Measurements from ENCODE around the gene EFNA2. TPM values are rescaled to one million over a fixed set of nuclear protein-coding genes. Genes with fewer than 3 reads are reported as not detected.

Gene EFNA2
- total RNA-seq = not detected

DNA sequence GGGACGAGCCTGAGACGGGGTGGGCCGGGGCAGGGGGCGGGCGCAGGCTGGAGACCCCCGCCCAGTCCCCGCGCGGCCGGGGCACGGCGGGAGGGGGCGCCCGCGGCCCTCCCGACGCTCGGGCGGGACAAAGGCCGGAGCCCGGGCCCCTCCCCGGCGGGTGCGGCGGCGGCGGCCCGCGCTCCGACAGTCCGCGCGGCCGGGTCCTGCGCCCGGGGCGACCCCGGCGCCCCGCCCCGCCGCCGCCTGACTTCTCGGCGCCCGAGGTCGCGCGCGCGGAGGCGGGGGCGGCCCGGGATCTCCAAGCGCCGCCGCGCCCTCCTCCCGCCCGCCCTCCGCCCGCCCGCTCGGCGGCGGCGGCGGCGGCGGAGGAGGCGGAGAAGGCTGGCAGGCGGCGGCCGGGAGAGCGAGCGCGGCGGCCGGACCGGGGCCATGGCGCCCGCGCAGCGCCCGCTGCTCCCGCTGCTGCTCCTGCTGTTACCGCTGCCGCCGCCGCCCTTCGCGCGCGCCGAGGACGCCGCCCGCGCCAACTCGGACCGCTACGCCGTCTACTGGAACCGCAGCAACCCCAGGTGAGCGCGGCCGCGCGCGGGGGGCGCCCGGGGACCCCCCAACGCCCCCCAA lies at the start of gene EFNA2:
Gene EFNA2, plus strand, starts transcription at position 137 of the 624 bp plus-strand sequence. Its CDS starts 296 bp downstream, at position 433.
- Mint-ChIP-seq H3K27ac (no peak within 1 kb of the TSS), H3K9me3 (no peaks in the 10 kb centered on the region), H3K4me3 (peak within 1 kb of the TSS; percentile 48), H3K36me3 (ENCODE audit: low read depth) (no peaks in the 10 kb centered on the region), H3K4me1 (no peaks in the 10 kb centered on the region), H3K27me3 (peaks cover 13% of the 10 kb centered on the region)
- no peak for ATAC-seq (replicated peaks)

DNA sequence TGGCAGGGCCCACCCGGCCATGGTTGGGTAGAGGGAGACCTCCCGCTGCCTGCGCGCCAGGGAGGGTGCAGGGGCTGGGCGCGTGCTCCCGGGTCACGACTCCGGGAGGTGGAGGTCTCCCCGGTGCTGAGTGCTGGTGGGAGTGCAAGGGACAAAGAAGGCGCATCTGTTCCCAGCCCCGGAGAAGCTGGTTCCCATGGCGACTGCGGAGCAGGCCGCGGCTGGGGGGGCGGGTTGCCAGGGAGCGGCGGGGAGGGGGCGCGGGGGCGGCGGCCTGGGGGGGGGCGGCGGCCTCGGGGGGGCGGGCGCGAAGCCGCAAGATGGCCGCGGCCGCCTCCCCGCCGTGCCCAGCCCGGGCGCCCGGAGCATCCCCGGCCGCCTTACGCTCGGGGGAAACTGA lies 49.1 kb upstream of the EFNA2 start:
- Mint-ChIP-seq H3K36me3 (ENCODE audit: low read depth) (peaks cover 6% of the 10 kb centered on the region), H3K27ac (no peak overlapping the region), H3K9me3 (no peaks in the 10 kb centered on the region), H3K4me3 (peak overlapping the region; percentile 19), H3K27me3 (peaks cover 5% of the 10 kb centered on the region), H3K4me1 (peaks cover 10% of the 10 kb centered on the region)
- ATAC-seq (replicated peaks) = no peak

DNA sequence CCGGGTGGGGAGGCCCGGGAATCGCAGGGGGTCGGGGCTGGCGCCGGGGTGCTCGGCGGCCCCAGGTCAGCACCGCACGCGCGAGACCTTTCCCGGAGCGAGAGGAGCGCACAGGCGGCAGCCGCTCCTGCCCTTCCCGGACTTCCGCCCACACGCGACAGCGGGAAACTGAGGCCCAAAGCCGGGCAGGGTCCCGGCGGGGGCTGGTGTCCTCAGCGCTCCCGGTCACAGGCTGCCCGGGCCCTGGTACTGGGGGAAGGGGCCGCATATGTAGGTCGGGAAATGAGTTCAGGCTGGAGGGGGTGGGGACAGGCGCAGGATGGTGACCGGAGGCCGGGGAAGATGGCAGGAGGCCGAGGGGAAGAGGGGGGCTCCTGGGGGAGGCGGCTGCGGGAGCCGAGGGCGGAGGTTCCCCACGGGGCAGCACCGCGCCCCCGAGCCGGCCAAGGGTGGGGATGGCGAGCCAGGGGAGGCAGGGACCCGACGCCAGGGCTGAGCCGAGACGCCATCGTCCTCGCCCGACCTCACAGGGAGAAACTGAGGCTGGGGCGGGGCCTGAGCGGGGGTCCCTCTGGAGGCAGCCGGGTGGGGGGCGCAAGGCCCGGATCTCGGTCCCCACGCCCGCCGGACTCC lies 48.5 kb upstream of the EFNA2 start:
- peaks cover 11% of the 10 kb centered on the region for H3K4me1 Mint-ChIP-seq
- no peak for ATAC-seq (replicated peaks)
- H3K4me3 Mint-ChIP-seq = no peak overlapping the region
- H3K9me3 Mint-ChIP-seq = no peaks in the 10 kb centered on the region
- peaks cover 6% of the 10 kb centered on the region for H3K36me3 Mint-ChIP-seq (ENCODE audit: low read depth)
- peaks cover 5% of the 10 kb centered on the region for H3K27me3 Mint-ChIP-seq
- H3K27ac Mint-ChIP-seq = no peak overlapping the region

DNA sequence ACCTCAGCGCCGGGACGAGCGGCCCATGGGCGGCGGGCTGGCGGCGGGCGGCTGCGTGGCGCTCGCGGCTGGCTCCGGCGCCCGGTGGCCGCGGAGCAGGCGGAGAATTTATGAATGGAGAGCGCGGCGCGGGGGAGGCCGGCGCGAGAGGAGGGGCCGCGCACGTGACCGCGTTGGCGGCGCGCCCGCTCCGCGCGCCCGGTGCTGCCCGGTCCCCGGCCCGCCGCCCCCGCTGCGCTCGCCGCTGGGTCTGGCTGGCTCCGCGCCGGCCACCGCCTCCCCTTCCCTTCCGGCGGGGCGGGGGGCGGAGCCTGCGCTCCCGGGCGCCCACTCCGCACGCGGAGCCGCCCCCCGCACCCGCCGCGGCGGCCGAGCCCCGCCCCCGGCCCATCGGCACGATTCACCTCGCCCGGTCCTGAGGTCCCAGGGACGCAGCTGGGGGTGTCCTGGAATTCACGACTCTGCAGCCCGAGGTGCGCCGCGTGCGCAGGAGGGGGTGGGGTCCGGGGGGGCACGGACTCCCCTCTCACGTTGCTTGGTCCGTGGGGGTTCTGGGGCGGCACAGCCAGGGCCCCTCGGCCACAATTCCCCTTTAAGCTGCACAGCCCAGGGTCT lies 47.8 kb upstream of the EFNA2 start, which contains the start of gene CBARP:
Gene CBARP, minus strand, starts transcription at position 252 of the 615 bp plus-strand sequence. CDS start 1,905 bp downstream, outside the sequence.
- Mint-ChIP-seq H3K4me1 (peaks cover 11% of the 10 kb centered on the region), H3K36me3 (ENCODE audit: low read depth) (peaks cover 6% of the 10 kb centered on the region), H3K27me3 (peaks cover 5% of the 10 kb centered on the region), H3K27ac (peak within 1 kb of the TSS; percentile 54), H3K4me3 (peak within 1 kb of the TSS; percentile 79), H3K9me3 (no peaks in the 10 kb centered on the region)
- no peak for ATAC-seq (replicated peaks)

DNA sequence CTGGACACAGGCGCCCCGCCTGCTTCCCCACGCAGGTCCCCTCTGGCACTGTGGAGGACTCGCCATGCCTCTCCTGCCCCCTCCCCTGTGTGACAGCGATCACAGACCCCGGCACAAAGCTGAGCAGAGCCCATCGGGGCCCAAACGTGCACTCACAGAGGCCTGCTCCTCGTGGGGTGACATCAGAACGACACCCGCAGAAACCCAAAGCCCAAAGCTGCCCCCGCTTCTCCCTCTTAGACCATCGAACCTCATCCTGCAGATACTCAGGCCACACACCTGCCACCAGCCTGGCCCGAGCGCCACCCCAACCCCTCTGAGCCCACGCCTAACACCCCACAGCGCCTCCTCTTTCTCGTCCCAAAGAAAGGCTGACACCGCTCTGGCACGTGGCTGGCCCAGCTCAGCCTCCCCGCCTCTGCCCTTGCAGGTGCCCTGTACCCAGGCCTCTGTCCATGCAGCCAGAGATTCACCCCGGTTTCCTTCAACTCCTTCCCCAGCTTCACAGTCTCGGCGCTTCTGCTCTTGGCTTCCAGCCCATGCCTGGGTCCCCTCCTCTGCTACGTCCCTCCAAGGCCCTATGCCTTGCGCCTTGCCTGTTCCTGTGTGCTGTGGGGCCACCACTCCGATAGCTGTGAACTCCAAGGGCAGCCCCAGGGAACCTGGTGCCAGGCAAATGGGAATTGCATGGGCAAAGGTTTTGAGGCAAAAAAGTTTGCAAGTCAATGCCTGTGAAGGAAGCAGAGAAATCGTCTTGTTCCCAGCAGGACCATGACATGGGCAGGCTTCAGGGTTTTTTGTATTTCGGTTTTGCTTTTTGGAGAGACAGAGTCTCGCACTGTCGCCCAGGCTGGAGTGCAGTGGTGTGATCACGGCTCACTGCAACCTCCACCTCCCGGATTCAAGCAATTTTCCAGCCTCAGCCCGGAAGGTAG lies 47.0 kb upstream of the EFNA2 start:
- Mint-ChIP-seq H3K36me3 (ENCODE audit: low read depth) (peaks cover 6% of the 10 kb centered on the region), H3K27ac (peak overlapping the region; percentile 54), H3K9me3 (no peaks in the 10 kb centered on the region), H3K4me3 (peak overlapping the region; percentile 79), H3K27me3 (peaks cover 5% of the 10 kb centered on the region), H3K4me1 (peaks cover 11% of the 10 kb centered on the region)
- ATAC-seq (replicated peaks) = no peak

DNA sequence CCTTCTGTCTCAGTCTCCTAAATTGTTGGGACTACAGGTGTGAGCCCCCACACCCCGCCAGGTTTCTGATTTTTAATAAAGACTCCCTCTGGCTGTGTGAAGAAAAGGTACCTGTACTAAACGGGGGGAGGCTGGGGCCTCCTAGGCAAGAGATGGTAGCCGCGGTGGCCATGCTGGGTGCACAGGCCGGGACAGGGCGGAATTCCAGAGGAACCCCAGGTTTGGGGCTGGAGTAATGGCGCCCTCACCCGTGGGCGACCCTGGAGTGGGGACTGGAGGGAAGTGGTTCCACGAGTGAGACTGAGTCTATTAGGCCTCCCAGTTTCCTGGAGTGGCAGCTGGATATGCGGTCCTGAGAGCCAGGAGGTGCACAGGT lies 46.3 kb upstream of the EFNA2 start:
- H3K27ac Mint-ChIP-seq = peak overlapping the region; percentile 54
- ATAC-seq (replicated peaks) = no peak
- H3K9me3 Mint-ChIP-seq = no peaks in the 10 kb centered on the region
- peaks cover 6% of the 10 kb centered on the region for H3K36me3 Mint-ChIP-seq (ENCODE audit: low read depth)
- peaks cover 11% of the 10 kb centered on the region for H3K4me1 Mint-ChIP-seq
- H3K27me3 Mint-ChIP-seq = peaks cover 5% of the 10 kb centered on the region
- H3K4me3 Mint-ChIP-seq = peak overlapping the region; percentile 79

DNA sequence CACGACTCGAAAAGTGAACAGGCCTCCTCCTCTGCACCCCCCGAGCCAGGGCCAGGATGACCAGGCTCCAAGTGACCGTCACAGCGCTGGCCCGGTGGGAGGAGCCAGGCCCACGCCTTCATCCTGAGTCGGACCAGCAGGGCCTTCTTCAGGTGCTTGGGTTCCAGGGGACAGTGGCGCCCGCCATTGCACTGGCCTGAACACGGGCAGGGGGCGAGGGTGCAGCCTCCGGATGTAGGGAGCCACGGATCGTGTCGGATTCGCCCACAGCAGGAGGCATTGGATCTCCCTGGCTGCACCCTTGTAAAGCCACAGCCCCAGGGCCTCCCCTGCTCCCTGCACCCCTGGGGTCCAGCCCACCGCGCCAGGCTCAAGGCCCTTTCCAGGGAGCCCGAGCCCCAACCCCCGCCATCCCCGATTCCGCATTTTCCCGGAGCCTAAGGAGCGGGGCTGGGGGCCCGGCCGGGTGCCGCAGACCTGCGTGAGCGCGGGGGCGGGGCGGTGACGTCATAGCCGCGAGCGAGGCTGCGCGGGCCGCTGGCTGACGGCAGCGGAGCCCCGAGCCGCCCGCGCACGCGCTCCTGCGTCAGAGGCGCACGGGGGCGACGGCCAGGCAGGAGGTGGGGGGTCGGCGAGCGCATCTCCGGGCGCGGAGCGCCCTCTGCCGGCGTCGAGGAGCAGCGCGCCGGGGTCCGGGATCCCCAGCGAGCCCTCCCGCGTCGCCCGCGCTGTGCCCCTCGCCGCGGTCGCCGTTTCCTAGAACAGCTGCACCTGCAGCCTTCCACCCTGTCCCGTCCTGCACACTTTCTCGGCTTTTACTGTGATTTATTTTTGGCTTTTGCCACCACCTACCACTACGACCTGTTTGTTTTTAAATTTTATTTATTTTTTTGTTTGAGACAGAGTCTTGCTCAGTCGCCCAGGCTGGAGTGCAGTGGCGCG lies 45.6 kb upstream of the EFNA2 start:
- Mint-ChIP-seq H3K4me1 (peaks cover 11% of the 10 kb centered on the region), H3K27me3 (peaks cover 5% of the 10 kb centered on the region), H3K36me3 (ENCODE audit: low read depth) (peaks cover 6% of the 10 kb centered on the region), H3K9me3 (no peaks in the 10 kb centered on the region), H3K27ac (no peak overlapping the region), H3K4me3 (peak overlapping the region; percentile 88)
- ATAC-seq (replicated peaks) = peak; percentile 60

DNA sequence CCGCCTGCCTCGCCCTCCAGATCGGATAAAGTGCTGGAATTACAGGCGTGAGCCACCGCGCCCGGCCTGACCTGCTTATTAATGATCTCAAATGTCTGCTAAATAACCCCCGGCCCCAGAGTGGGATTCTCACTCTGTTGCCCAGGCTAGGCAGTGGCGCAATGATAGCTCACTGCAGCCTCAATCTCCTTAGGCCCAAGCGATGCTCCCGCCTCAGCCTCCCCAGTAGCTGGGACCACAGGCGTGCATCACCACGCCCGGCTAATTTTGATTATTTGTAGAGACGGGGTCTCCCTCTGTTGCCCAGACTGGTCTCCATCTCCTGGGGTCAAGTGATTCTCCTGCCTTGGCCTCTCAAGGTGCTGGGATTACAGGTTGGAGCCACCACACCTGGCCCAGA lies 44.7 kb upstream of the EFNA2 start:
- Mint-ChIP-seq H3K9me3 (no peaks in the 10 kb centered on the region), H3K27me3 (peaks cover 5% of the 10 kb centered on the region), H3K36me3 (ENCODE audit: low read depth) (peaks cover 6% of the 10 kb centered on the region), H3K27ac (peak overlapping the region; percentile 92), H3K4me1 (peaks cover 11% of the 10 kb centered on the region), H3K4me3 (peak overlapping the region; percentile 88)
- ATAC-seq (replicated peaks) = no peak

DNA sequence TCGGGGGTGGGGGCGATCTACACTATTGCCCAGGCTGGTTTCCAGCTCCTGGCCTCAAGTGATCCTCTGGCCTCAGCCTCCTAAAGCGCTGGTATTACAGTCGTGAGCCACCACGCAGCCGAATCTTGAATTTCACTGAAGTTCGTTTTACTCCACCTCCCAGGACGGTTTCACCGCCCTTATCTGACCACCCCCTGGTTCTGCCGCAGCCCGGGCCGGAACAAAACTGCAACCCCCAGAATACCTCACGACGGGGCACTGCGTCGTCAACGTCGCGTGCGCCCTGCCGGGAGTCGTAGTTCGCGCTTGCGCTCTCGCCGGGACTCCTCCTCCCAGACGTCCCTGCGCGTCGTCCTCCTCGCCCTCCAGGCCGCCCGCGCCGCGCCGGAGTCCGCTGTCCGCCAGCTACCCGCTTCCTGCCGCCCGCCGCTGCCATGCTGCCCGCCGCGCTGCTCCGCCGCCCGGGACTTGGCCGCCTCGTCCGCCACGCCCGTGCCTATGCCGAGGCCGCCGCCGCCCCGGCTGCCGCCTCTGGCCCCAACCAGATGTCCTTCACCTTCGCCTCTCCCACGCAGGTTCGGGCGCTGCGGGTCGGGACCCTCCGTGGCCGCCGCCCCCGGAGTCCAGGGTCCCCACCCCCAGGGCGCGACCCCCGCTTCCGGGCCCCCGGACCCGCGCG lies 44.1 kb upstream of the EFNA2 start, which contains the start of gene ATP5F1D:
Gene ATP5F1D, plus strand, starts transcription at position 335 of the 679 bp plus-strand sequence. Its CDS starts 100 bp downstream, at position 435.
- Mint-ChIP-seq H3K27ac (peak within 1 kb of the TSS; percentile 92), H3K27me3 (peaks cover 5% of the 10 kb centered on the region), H3K4me3 (peak within 1 kb of the TSS; percentile 88), H3K9me3 (no peaks in the 10 kb centered on the region), H3K4me1 (peaks cover 11% of the 10 kb centered on the region), H3K36me3 (ENCODE audit: low read depth) (peaks cover 6% of the 10 kb centered on the region)
- peak; percentile 81 for ATAC-seq (replicated peaks)

DNA sequence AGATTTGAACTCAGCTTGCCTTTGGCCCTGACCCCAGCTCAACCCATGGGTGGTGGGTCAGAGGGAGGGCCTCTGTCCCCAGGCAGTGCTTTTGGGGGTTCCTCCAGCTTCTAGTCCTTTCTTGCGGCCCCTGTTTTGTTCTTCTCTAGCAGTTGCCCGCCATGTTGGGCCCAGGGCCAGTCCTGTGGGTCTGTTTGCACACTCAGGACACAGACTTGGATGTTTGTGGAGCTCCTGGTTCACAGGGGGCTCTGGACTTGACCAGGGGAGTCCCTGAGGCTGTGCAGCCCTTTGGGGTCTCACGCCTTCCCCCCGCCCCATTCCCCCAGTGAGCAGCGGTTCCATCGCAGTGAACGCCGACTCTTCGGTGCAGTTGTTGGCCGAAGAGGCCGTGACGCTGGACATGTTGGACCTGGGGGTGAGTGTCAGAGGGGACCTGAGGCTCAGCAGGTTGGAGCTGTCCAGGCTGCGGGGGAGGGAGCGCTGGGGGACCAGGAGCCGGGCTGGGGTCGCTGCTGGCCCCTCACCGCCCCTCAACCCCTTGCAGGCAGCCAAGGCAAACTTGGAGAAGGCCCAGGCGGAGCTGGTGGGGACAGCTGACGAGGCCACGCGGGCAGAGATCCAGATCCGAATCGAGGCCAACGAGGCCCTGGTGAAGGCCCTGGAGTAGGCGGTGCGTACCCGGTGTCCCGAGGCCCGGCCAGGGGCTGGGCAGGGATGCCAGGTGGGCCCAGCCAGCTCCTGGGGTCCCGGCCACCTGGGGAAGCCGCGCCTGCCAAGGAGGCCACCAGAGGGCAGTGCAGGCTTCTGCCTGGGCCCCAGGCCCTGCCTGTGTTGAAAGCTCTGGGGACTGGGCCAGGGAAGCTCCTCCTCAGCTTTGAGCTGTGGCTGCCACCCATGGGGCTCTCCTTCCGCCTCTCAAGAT lies 41.6 kb upstream of the EFNA2 start:
- no peak overlapping the region for H3K27ac Mint-ChIP-seq
- peak overlapping the region; percentile 88 for H3K4me3 Mint-ChIP-seq
- H3K9me3 Mint-ChIP-seq = no peaks in the 10 kb centered on the region
- H3K27me3 Mint-ChIP-seq = no peaks in the 10 kb centered on the region
- H3K36me3 Mint-ChIP-seq (ENCODE audit: low read depth) = no peaks in the 10 kb centered on the region
- ATAC-seq (replicated peaks) = peak; percentile 35
- peaks cover 5% of the 10 kb centered on the region for H3K4me1 Mint-ChIP-seq

DNA sequence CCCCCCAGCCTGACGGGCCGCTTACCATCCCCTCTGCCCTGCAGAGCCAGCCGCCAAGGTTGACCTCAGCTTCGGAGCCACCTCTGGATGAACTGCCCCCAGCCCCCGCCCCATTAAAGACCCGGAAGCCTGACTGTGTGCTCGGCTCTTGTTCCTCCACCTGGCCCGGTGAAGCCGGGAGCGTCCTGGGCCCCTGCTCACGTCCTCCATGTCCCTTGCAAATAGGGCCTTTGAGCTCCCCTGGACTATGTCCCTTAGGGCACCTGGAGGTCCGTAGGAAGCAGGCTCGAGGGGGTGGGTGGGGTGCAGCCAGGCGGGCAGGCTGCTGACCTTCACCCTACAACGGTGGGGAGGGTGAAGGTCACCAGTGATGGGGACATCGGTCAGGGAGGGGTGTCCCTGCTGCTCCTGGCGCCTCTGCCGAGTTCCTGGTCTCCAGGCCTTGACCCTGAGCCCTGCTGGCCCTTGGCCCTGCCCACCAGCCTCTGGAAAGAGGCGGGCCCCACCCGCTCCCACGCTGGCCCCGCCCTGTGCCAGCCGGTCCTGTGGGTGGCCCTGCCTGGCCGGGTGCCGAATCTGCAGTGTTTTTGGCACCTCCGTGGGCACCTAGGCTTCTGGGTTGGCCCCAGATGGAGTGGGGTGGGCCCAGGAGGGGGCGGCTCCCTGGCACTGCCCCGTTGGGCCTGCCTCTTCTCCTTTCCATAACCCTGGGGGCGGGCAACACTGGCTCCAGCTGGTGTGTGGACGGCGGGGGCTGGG lies 40.8 kb upstream of the EFNA2 start:
- no peak for ATAC-seq (replicated peaks)
- H3K4me1 Mint-ChIP-seq = peaks cover 5% of the 10 kb centered on the region
- H3K9me3 Mint-ChIP-seq = no peaks in the 10 kb centered on the region
- peaks cover 5% of the 10 kb centered on the region for H3K36me3 Mint-ChIP-seq (ENCODE audit: low read depth)
- no peaks in the 10 kb centered on the region for H3K27me3 Mint-ChIP-seq
- no peak overlapping the region for H3K27ac Mint-ChIP-seq
- H3K4me3 Mint-ChIP-seq = peak overlapping the region; percentile 58
